ENCODE measurements around the gene ARHGEF38. TPM values are rescaled to one million over a fixed set of nuclear protein-coding genes. Genes with fewer than 3 reads are reported as not detected.

The ARHGEF38 gene
- polyA plus RNA-seq, 1 donor: 10.7 TPM

GRCh38 chr4:105555409-105555808, 3.0 kb downstream of the ARHGEF38 start:
- Histone ChIP-seq H3K9me3 (ENCODE audit: control insufficient read depth, low read depth, low read length) (no peaks in the 10 kb centered on the region), H3K4me3 (ENCODE audit: low read length) (peak overlapping the region; percentile 49), H3K36me3 (ENCODE audit: control insufficient read depth, insufficient read depth, low read length) (no peaks in the 10 kb centered on the region), H3K27ac (ENCODE audit: low read length) (peak overlapping the region; percentile 97), H3K27me3 (ENCODE audit: control insufficient read depth, insufficient read depth, low read length) (no peaks in the 10 kb centered on the region), H3K4me1 (ENCODE audit: control insufficient read depth, insufficient read depth, low read length) (peaks cover 35% of the 10 kb centered on the region)
- 20% methylated on average over 1 of the region's 4 CpGs for WGBS (ENCODE audit: insufficient coverage, low lambda C conversion rate)
- no peak for DNase-seq

- no peaks in the 10 kb centered on the region for H3K36me3 ChIP-seq (ENCODE audit: control insufficient read depth, insufficient read depth, low read length)
- H3K9me3 ChIP-seq (ENCODE audit: control insufficient read depth, low read depth, low read length): no peaks in the 10 kb centered on the region
- H3K27ac ChIP-seq (ENCODE audit: low read length): peak overlapping the region; percentile 97
- H3K27me3 ChIP-seq (ENCODE audit: control insufficient read depth, insufficient read depth, low read length): no peaks in the 10 kb centered on the region
- H3K4me1 ChIP-seq (ENCODE audit: control insufficient read depth, insufficient read depth, low read length): peaks cover 27% of the 10 kb centered on the region
- WGBS (ENCODE audit: insufficient coverage, low lambda C conversion rate): 11% methylated on average over 1 of the region's 1 CpG
- H3K4me3 ChIP-seq (ENCODE audit: low read length): no peak overlapping the region
- DNase-seq: peak; percentile 54 to 81
Observed at GRCh38 chr4:105556206-105556605, 3.8 kb downstream of the ARHGEF38 start.

GRCh38 chr4:105558277-105558676, 5.9 kb downstream of the ARHGEF38 start:
- Histone ChIP-seq H3K4me3 (ENCODE audit: low read length) (no peak overlapping the region), H3K36me3 (ENCODE audit: control insufficient read depth, insufficient read depth, low read length) (no peaks in the 10 kb centered on the region), H3K27me3 (ENCODE audit: control insufficient read depth, insufficient read depth, low read length) (no peaks in the 10 kb centered on the region), H3K9me3 (ENCODE audit: control insufficient read depth, low read depth, low read length) (no peaks in the 10 kb centered on the region), H3K4me1 (ENCODE audit: control insufficient read depth, insufficient read depth, low read length) (peaks cover 18% of the 10 kb centered on the region), H3K27ac (ENCODE audit: low read length) (peak overlapping the region; percentile 14)
- DNase-seq: peak in 1 of 2 donors; percentile 62
- WGBS (ENCODE audit: insufficient coverage, low lambda C conversion rate): 40% methylated on average over 1 of the region's 3 CpGs

GRCh38 chr4:105560421-105560848, 8.0 kb downstream of the ARHGEF38 start:
- peaks cover 18% of the 10 kb centered on the region for H3K4me1 ChIP-seq (ENCODE audit: control insufficient read depth, insufficient read depth, low read length)
- WGBS (ENCODE audit: insufficient coverage, low lambda C conversion rate): no CpG with 5 or more reads among the region's 1 CpG

GRCh38 chr4:105563352-105563751, 10.9 kb downstream of the ARHGEF38 start:
- no peak overlapping the region for H3K27ac ChIP-seq (ENCODE audit: low read length)
- DNase-seq: no peak
- no peak overlapping the region for H3K4me3 ChIP-seq (ENCODE audit: low read length)
- no CpG with 5 or more reads among the region's 1 CpG for WGBS (ENCODE audit: insufficient coverage, low lambda C conversion rate)
- H3K9me3 ChIP-seq (ENCODE audit: control insufficient read depth, low read depth, low read length): no peaks in the 10 kb centered on the region
- H3K27me3 ChIP-seq (ENCODE audit: control insufficient read depth, insufficient read depth, low read length): no peaks in the 10 kb centered on the region
- peaks cover 12% of the 10 kb centered on the region for H3K4me1 ChIP-seq (ENCODE audit: control insufficient read depth, insufficient read depth, low read length)
- no peaks in the 10 kb centered on the region for H3K36me3 ChIP-seq (ENCODE audit: control insufficient read depth, insufficient read depth, low read length)

More at GRCh38 chr4:105560421-105560848, 8.0 kb downstream of the ARHGEF38 start:
- H3K36me3 ChIP-seq (ENCODE audit: control insufficient read depth, insufficient read depth, low read length): no peaks in the 10 kb centered on the region
- no peaks in the 10 kb centered on the region for H3K27me3 ChIP-seq (ENCODE audit: control insufficient read depth, insufficient read depth, low read length)
- H3K4me3 ChIP-seq (ENCODE audit: low read length): no peak overlapping the region
- no peak overlapping the region for H3K27ac ChIP-seq (ENCODE audit: low read length)
- DNase-seq: no peak
- no peaks in the 10 kb centered on the region for H3K9me3 ChIP-seq (ENCODE audit: control insufficient read depth, low read depth, low read length)

- Histone ChIP-seq H3K36me3 (ENCODE audit: control insufficient read depth, insufficient read depth, low read length) (peaks cover 4% of the 10 kb centered on the region), H3K4me1 (ENCODE audit: control insufficient read depth, insufficient read depth, low read length) (no peaks in the 10 kb centered on the region), H3K9me3 (ENCODE audit: control insufficient read depth, low read depth, low read length) (no peaks in the 10 kb centered on the region), H3K4me3 (ENCODE audit: low read length) (no peak overlapping the region), H3K27ac (ENCODE audit: low read length) (no peak overlapping the region), H3K27me3 (ENCODE audit: control insufficient read depth, insufficient read depth, low read length) (no peaks in the 10 kb centered on the region)
- WGBS (ENCODE audit: insufficient coverage, low lambda C conversion rate): 100% methylated on average over 1 of the region's 1 CpG
- DNase-seq: no peak
Observed at GRCh38 chr4:105568584-105568983, 16.2 kb downstream of the ARHGEF38 start.

- WGBS (ENCODE audit: insufficient coverage, low lambda C conversion rate): no CpG with 5 or more reads among the region's 3 CpGs
- no peak overlapping the region for H3K4me3 ChIP-seq (ENCODE audit: low read length)
- no peak for DNase-seq
Observed at GRCh38 chr4:105569057-105569865, 16.8 kb downstream of the ARHGEF38 start.

GRCh38 chr4:105569866-105570236, 17.4 kb downstream of the ARHGEF38 start:
- Histone ChIP-seq H3K9me3 (ENCODE audit: control insufficient read depth, low read depth, low read length) (no peaks in the 10 kb centered on the region), H3K27ac (ENCODE audit: low read length) (no peak overlapping the region)
- WGBS (ENCODE audit: insufficient coverage, low lambda C conversion rate): no CpG with 5 or more reads among the region's 2 CpGs

More at GRCh38 chr4:105569057-105569865, 16.8 kb downstream of the ARHGEF38 start:
- H3K27me3 ChIP-seq (ENCODE audit: control insufficient read depth, insufficient read depth, low read length): no peaks in the 10 kb centered on the region
- no peaks in the 10 kb centered on the region for H3K4me1 ChIP-seq (ENCODE audit: control insufficient read depth, insufficient read depth, low read length)
- H3K9me3 ChIP-seq (ENCODE audit: control insufficient read depth, low read depth, low read length): no peaks in the 10 kb centered on the region
- peaks cover 4% of the 10 kb centered on the region for H3K36me3 ChIP-seq (ENCODE audit: control insufficient read depth, insufficient read depth, low read length)
- no peak overlapping the region for H3K27ac ChIP-seq (ENCODE audit: low read length)

GRCh38 chr4:105572296-105572695, 19.9 kb downstream of the ARHGEF38 start:
- Histone ChIP-seq H3K36me3 (ENCODE audit: control insufficient read depth, insufficient read depth, low read length) (peaks cover 4% of the 10 kb centered on the region), H3K27me3 (ENCODE audit: control insufficient read depth, insufficient read depth, low read length) (no peaks in the 10 kb centered on the region)
- no CpG with 5 or more reads among the region's 3 CpGs for WGBS (ENCODE audit: insufficient coverage, low lambda C conversion rate)

More at GRCh38 chr4:105569866-105570236, 17.4 kb downstream of the ARHGEF38 start:
- Histone ChIP-seq H3K4me3 (ENCODE audit: low read length) (no peak overlapping the region), H3K4me1 (ENCODE audit: control insufficient read depth, insufficient read depth, low read length) (no peaks in the 10 kb centered on the region), H3K27me3 (ENCODE audit: control insufficient read depth, insufficient read depth, low read length) (no peaks in the 10 kb centered on the region), H3K36me3 (ENCODE audit: control insufficient read depth, insufficient read depth, low read length) (peaks cover 4% of the 10 kb centered on the region)
- no peak for DNase-seq

GRCh38 chr4:105586638-105587328, 34.4 kb downstream of the ARHGEF38 start:
- Histone ChIP-seq H3K27me3 (ENCODE audit: control insufficient read depth, insufficient read depth, low read length) (no peaks in the 10 kb centered on the region), H3K27ac (ENCODE audit: low read length) (peak overlapping the region; percentile 79), H3K4me1 (ENCODE audit: control insufficient read depth, insufficient read depth, low read length) (peaks cover 26% of the 10 kb centered on the region), H3K4me3 (ENCODE audit: low read length) (no peak overlapping the region), H3K9me3 (ENCODE audit: control insufficient read depth, low read depth, low read length) (no peaks in the 10 kb centered on the region), H3K36me3 (ENCODE audit: control insufficient read depth, insufficient read depth, low read length) (peaks cover 5% of the 10 kb centered on the region)
- 34% methylated on average over 2 of the region's 4 CpGs for WGBS (ENCODE audit: insufficient coverage, low lambda C conversion rate)
- peak in 1 of 2 donors; percentile 33 for DNase-seq

More at GRCh38 chr4:105572296-105572695, 19.9 kb downstream of the ARHGEF38 start:
- no peaks in the 10 kb centered on the region for H3K9me3 ChIP-seq (ENCODE audit: control insufficient read depth, low read depth, low read length)
- no peak overlapping the region for H3K27ac ChIP-seq (ENCODE audit: low read length)
- no peak for DNase-seq
- H3K4me3 ChIP-seq (ENCODE audit: low read length): no peak overlapping the region
- no peaks in the 10 kb centered on the region for H3K4me1 ChIP-seq (ENCODE audit: control insufficient read depth, insufficient read depth, low read length)
